LoVo (cell line): Measurements from ENCODE around the gene OR2AE1.
"Not testable (repeated sequence)": the region's sequence is repeated elsewhere in the genome, so short reads cannot be mapped to it uniquely, and the experiment has no call there.

Experiments
- DNase-seq: peaks from one replicate; pipeline ENCODE4 v3.0.0-alpha.2; 2016; ENCODE audit warnings: low spot score

OR2AE1 gene, protein sequence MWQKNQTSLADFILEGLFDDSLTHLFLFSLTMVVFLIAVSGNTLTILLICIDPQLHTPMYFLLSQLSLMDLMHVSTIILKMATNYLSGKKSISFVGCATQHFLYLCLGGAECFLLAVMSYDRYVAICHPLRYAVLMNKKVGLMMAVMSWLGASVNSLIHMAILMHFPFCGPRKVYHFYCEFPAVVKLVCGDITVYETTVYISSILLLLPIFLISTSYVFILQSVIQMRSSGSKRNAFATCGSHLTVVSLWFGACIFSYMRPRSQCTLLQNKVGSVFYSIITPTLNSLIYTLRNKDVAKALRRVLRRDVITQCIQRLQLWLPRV

DNA sequence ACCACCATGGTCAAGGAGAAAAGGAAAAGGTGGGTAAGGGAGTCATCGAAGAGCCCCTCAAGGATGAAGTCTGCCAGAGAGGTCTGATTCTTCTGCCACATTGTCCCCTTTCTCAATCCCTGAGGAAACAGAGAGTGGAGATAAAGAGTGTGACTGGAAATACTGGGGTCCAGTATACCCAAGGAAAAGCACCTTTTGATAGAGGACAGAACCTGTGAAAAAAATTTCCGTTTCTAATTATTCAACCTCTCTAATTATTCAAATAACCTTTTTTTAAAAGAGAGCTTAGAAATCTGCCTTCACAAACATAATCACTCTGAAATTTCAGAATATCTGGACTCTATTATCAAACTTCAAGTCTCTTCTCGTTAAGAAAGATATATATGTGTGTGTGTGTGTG is at the start of gene OR2AE1:
Gene OR2AE1 (minus strand): TSS at position 101 of the 400 bp plus-strand sequence. CDS start 0 bp downstream, at position 101.
- no peak for DNase-seq

DNA sequence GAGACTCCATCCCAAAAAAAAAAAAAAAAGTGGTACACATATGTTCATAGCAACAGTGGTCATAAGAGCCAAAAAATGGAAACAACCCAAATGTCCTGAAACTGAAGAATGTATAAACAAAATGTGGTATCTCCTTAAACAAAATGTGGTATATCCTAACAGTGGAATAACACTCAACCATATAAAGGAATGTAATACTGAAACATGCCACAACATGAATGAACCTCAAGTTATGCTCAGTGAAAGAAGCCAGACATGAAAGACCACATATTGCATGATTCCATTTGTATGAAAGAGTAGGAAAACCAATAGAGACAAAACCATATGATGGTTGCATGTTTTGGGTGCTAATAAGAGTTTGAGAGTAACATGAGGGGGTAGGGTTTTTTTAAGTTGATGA is 49.5 kb upstream of the OR2AE1 start:
- DNase-seq, result no peak

DNA sequence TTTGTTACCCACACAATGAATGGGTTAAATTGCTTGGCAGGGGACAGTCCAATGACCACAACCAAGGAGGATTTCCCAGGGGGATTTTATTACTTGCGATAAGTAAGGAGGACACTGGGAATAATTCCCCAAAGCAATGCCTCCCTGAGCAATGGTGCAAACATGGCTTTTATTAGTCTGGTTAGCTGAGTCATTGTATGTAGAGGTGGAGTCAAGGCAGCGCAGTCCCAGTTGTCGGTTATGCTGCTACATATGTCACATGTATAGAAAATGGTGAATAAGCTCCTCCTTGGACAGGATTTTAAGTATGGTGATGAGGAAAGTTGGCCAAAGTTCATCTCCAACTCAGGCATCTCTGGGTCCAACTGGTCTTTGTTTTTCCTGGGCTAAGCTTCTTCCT is 46.4 kb upstream of the OR2AE1 start:
- DNase-seq, result no peak

DNA sequence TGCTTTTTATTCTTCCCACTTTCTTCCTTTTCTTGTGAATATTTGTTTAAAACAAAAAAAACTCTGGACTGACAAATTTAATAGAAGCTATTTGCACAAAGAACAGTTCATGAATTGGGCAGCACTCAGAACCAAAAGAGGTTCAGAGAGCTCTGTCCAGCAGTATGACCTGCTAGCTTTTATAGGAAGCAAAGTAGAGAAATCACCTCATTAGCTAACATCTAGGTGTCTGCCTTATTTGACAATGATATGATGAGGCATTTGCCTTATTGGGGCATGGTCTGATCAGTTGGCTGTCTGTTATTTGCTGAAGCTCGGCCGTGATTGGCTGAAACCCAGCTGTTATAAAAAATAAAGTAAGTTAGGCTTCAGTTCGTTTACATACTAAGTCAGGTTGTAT is 43.3 kb upstream of the OR2AE1 start:
- no peak for DNase-seq

DNA sequence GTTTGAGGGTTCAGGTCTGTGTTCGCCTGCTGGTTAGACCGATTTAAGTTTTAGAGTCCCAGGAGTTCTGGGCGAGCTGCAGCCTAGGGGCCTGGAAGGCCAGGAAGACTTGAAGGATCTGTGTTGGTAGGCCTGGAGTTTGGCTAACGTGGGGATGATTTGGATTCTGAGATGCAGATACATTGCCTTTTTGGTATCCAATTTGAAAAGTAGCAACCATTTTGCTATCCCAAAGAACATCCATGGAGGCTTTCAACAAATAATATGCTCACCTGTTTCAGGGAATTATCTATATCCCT is 42.9 kb upstream of the OR2AE1 start:
- no peak for DNase-seq

DNA sequence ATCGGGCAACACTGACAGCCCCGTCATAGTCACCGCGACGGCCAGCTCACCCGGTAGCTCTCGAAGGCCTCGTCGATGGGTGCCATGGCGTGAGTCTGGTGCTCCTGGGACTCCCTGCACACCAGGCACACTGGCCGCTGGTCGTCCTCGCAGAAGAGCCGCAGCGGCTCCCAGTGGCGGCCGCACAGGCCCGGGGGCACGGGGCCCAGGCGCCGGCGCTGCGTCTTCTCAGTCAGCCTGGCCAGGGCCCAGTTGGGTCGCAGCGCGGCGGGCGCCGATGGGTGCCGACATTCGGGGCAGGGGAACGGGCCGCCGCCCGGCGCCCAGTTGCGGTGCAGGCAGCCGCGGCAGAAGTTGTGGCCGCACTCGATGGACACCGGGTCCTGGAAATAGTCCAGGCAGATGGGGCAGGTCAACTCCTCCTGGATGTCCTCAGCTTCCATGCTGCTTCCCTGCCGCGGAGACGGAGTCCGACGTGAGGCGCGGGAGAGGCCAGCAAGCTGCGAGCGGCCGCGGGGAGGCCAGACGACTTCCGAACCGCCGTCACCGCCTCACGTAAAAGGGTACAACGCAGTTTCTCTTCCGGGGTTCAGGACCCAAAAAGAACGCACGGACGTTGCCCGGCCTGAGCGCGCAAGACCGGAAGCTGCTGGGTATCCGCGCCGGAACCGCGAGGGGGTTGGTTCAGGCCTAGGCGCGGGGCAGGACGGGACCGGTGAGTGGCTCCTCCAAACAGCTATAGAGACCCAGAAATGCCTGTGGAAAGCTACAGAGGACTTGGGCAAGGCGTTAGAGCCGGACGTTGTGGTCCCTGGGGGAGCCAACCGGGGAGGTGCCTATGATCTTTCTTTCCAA is 42.4 kb upstream of the OR2AE1 start, which contains the start of gene TRIM4:
Gene TRIM4 (minus strand): TSS at position 572 of the 855 bp plus-strand sequence. CDS start 129 bp downstream, at position 443.
- peak; percentile 98 for DNase-seq

DNA sequence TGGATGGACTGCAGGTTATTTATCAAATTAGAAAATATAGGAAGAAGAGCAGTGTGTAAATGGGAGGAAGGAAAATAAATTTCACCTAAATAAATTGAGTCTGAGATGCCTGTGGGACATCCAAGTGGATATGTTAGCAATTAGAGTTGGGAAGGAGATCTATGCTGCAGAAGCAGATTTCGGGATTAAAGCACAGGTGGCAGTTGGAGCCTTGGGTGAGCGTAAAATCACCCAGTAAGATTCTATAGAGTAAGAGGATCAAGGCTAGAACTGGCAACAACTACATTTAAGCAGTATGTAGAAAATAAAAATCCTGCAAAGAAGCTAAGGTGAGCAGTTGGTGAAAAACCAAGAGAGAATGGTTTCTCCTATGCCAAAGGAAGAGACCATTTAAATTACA is 34.1 kb upstream of the OR2AE1 start:
- DNase-seq, result no peak

DNA sequence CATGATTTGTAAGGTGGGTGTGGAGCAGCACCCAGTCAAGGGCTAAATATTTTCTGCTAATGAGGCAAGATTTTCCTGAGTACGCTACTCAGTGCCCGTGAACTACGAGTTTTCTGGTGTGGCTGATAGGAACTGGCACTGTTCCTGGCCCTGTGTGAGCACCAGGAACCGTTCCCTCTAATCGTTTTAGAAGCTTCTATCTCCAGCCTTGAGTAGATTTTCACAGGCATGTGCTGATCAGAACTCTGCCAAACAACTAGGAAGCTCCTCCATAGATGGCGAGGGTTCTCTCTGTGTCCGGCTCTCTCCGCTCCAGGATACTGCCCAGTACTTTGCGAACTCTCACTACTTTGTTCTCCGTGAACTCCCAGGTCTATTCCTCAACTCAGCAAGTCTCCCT is 24.7 kb upstream of the OR2AE1 start:
- no peak for DNase-seq

DNA sequence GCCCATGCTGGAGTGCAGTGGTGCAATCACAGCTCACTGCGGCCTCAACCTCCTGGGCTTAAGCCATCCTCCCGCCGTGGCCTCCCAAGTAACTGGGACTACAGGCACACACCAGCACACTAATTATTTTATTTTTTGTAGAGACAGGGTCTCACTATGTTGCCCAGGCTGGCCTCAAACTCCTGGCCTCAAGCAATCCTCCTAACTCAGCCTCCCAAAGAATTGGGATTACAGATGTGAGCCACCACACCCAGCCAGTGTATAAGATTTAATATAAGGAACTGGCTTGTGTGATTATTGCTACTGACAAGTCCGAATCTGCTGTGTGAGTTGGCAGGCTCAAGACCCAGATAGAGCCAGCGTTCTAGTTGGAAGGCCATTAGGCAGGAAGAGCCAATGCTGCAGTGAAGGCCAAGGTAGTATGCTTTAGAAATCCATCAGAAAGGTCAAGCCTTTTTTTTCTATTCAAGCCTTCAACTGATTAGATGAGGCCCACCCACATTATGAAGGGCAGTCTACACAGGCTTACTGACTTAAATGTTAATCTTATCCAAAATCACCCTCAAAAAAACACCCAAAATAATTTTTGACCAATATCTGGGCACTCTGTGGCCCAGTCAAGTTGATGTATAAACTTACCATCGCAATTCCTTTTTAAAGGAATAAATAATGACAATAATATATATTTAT is 23.1 kb upstream of the OR2AE1 start:
- no peak for DNase-seq

DNA sequence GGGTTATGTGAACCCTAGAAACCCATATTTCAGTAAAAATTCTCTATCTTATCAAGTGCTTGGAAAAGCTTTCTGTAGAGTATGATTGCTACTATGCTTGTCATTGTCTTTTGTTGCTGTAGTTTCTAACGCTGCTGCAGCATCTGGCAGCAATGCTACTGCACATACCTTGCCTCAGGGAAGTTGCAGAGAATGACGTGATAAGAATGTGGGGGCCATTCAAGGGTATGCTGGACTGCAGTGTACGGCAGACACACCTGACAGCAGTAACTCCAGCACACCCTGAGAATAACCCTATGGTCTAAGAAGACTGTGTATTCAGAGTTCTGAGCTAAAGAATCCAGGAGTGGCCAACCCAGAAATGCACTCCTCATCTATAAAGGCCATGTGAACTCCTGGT is 22.0 kb upstream of the OR2AE1 start:
- DNase-seq, result no peak

DNA sequence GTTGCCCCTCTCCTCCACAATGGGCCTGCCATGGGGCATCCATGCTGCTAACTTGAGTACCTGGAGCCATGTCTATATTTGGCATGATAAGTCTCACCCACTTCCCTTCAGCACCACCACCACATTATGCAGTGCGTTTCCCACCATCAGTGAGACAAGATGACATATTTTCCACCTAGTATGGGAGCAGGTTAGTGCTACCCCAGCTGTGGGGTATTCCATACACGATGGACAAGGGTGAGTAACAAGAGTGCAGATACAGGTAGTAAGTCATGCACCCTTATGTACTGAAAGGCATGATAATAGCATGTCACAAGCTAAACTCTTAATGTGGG is 21.2 kb upstream of the OR2AE1 start:
- DNase-seq, result no peak

DNA sequence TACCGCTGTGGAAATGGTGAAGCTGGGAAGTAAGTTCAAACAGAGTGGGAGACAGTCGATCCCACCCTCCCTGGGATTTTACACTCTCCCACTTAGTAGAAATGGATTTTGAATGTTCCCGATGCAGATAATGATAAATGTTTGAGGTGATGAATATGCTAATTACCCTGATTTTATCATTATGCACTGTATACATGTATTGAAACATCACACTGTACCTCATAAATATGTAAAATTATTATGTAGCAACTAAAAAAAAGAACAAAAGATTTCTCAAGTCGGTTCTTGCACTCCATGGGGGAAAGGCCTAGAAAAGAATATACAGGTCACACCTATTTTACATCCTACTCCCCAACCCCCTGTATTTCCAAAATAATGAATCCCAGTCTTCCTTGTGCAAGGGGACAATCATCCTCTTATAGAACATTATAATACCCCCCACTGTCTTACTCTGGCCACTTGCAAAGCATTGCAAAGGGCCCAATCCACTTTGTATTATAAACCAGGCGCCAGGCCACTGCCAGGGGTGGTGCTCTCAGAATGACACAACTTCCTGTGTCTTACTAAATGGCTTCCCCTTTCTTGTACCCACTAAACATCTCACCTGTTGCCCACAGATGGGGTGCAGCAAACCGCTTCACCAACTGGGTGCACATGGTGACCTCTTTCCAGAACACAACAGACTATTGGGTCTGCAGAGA is 20.6 kb upstream of the OR2AE1 start:
- no peak for DNase-seq

DNA sequence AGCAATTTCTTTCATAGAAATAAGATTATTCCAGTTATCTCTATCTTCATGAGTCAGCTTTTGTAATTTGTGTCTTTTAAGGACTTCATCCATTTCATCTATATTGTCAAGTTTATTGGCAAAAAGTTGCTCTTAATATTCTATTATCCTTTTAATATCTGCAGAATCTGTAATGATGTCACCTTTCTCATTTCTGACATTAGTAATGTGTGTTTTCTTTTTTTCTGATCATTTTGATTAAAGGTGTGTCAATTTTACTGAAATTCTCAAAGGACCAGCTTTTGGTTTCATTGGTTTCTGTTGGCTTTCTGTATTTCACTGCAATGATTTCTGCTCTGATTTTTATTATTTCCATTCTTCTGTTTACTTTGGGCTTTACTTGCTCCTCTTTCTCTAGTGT is 17.9 kb upstream of the OR2AE1 start:
- DNase-seq, result no peak

DNA sequence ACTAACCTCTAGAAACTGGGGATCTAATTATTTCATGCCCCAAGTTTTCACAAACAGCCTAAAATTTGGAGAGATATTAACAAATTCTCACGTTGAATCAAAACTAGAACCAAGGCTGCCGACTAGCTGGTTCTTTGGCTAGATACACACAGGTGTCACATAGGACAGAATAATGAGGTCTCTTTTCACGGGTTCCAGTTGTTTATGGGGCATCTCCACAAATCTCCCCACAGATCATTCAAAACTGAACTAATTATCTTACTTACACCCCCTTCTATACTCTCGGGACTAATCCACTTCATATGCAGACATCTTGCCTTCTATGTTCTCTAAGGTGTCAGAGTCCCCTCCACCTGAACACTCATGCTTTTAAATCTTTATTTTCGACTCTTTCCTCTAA is 16.4 kb upstream of the OR2AE1 start:
- DNase-seq, result no peak

DNA sequence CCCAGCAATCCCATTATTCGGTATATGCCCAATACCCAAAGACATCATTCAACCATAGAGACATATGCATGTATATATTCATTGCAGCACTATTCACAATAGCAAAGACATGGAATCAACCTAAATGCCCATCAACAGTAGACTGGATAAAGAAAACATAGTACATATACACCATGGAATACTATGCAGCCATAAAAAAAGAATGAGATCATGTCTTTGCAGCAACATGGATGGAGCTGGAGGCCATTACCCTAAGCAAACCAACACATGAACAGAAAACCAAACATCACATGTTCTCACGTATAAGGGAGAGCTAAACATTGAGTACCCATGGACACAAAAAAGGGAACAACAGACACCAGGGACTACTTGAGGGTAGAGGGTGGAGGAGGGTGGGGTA is 13.5 kb upstream of the OR2AE1 start:
- not testable (repeated sequence) for DNase-seq

DNA sequence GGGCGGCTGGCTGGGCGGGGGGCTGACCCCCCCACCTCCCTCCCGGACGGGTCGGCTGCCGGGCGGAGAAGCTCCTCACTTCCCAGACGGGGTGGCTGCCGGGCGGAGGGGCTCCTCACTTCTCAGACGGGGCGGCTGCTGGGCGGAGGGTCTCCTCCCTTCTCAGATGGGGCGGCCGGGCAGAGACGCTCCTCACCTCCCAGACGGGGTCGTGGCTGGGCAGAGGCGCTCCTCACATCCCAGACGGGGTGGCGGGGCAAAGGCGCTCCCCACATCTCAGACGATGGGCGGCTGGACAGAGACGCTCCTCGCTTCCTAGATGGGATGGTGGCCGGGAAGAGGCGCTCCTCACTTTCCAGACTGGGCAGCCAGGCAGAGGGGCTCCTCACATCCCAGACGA is 11.5 kb upstream of the OR2AE1 start:
- DNase-seq, result not testable (repeated sequence)

DNA sequence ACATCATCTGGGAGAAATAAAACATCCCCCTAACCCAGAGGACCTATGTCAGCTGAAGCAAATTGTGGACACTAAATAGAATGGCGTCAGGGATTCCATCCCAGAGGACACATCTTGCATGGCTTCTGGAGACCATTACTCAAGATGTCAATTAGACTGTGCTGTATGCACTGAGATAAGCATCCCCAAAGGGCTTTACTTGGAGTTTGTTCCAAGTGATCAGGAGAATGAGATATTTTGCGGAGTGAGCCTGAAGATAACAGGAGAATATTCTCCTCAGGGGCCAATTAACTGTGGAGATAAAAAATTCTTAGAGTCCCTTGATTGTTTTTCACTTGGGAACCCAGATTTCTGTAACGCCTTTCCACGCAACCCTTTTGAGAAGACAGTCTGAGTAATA is 4.5 kb upstream of the OR2AE1 start:
- no peak for DNase-seq

DNA sequence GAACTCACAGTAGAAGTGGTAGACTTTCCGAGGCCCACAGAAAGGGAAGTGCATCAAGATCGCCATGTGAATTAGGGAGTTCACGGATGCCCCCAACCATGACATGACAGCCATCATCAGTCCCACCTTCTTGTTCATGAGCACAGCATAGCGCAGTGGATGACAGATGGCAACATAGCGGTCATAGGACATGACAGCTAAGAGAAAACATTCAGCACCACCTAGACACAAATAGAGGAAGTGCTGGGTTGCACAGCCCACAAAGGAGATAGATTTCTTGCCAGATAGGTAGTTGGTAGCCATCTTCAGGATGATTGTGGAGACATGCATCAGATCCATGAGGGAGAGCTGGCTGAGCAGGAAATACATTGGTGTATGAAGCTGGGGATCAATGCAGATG is 342 bp downstream of the OR2AE1 start:
- no peak for DNase-seq

DNA sequence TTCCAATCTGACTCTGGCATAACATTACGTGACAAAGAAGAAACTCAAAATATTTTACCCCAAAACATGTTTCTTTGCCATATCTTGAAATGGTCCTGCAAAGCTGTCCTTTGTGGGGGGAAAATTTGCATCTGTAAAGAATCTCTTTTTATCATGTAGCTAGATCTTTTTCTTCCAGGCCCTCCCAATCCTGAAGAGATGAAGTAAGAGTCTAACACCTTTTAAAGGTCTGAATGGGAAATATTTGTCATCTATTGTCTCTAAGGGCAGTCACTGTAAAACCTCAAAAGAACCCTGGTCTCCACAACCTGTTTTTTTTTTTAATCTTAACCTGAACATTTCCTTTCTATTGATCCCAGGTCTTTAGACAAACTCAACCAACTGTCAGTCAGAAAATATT is 8.6 kb downstream of the OR2AE1 start:
- no peak for DNase-seq

DNA sequence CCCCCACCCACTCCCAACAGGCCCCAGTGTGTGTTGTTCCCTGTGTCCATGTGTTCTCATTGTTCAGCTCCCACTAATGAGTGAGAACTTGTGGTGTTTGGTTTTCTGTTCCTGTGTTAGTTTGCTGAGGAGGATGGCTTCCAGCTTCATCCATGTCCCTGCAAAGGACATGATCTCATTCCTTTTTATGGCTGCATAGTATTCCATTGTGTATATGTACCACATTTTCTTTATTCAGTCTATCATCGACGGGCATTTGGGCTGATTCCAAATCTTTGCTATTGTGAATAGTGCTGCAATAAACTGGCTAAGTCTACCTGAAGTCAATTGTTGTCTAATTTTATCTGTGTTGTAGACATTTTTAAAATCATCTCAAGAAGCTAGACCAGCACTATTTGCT is 9.4 kb downstream of the OR2AE1 start:
- DNase-seq, result not testable (repeated sequence)

DNA sequence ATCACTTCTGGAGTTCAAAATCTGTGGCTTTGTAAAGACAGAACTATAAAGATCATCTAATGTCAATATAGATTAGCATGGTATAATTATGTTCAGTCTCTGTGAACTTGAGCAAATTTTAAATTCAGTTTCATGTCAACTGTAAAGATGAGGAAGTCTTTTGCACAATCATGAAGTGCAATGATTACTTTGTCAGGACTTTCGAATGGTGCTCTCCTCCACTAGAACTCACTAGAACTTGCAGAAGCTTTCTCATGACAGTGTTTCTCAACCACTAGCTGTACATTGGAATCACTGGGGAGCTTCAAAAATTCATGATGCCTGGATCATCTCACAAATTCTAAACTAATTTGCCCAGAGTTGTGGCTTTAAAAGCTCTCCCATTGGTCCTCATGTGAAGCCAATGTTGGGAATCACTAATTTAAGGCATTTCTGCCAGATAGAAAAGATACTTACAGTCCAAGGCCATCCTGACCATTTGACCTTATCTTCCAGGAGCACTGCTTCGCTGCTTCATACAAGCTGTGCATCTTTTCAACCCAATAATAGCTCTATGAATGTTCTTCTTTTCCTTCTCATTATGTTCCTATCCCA is 12.9 kb downstream of the OR2AE1 start:
- DNase-seq, result no peak
